Measurements from ENCODE around the gene NSRP1.

GRCh38 chr17:30224419-30224960, 107.9 kb downstream of the NSRP1 start:
- TF ChIP-seq POLR2AphosphoS5 (IDR thresholded peaks at IDR 0.05; ENCODE audit: low read depth, low read length): no peak
- TF ChIP-seq POLR2A (IDR thresholded peaks at IDR 0.05; ENCODE audit: low read depth, low read length): no peak
- TF ChIP-seq TAF1 (IDR thresholded peaks at IDR 0.05; ENCODE audit: low read depth, low read length): no peak
- TF ChIP-seq POU2F2 (IDR thresholded peaks at IDR 0.05; ENCODE audit: low read depth, low read length): no peak
- no peak for TF ChIP-seq SPI1 (IDR thresholded peaks at IDR 0.05; ENCODE audit: low read depth, low read length)
- TF ChIP-seq PAX5 (IDR thresholded peaks at IDR 0.05; ENCODE audit: insufficient read depth, low read length, severe bottlenecking): no peak
